NCI-H1048 (cell line): ENCODE data around the gene COX19.
A peak's percentile ranks its signal among the peaks of the same experiment; 100 is the strongest.
"Not testable (repeated sequence)": the region's sequence is repeated elsewhere in the genome, so short reads cannot be mapped to it uniquely, and the experiment has no call there.

Experiments
- DNase-seq: peaks from one replicate; lab custom pipeline; 2025; lab: John Stamatoyannopoulos, UW

COX19 gene

DNA sequence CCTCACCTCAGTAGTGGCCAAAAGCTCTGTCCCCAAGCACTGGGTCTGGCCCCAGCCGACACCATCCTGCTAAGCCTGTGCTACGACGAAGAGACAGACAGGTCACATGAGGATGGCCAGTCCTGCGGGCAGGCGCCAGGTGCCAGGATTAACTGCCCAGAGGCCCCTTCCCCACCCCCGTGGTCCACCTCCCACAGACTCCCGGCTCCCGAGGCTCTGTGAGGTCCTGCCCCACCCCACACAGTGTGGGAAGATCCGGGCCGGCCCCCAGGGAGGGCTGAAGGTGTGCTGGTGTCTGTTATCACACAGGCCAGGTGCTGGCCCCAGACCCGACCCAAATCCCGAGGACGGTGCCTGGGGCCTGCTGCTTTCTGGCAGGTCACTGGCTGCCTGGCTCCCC lies 34.9 kb upstream of the COX19 start:
- DNase-seq, result no peak

- DNase-seq, result no peak
These were observed 34.4 kb upstream of the COX19 start for GRCh38 chr7:1009747-1010146.

- no peak for DNase-seq
These were observed 33.5 kb upstream of the COX19 start for GRCh38 chr7:1008733-1009363.

DNA sequence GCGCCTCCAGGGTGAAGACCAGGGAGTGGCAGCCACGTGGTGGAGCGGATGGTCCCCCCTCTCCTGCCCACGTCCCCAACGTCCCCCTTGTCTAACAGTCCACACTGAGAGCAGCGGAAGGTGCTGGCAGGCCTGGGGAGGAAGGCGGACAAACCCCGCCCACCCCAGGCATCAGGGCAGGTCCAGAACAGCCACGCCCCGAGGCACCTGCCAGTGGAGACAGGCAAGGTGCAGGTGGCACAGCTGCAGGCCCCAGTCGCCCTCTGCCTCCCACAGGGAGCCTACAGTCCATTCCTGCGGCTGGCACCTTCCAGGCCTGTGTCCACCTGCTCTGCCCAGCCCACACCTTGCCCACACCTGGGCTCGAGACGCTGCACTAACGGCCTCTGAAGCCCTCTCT lies 32.6 kb upstream of the COX19 start:
- DNase-seq, result no peak

DNA sequence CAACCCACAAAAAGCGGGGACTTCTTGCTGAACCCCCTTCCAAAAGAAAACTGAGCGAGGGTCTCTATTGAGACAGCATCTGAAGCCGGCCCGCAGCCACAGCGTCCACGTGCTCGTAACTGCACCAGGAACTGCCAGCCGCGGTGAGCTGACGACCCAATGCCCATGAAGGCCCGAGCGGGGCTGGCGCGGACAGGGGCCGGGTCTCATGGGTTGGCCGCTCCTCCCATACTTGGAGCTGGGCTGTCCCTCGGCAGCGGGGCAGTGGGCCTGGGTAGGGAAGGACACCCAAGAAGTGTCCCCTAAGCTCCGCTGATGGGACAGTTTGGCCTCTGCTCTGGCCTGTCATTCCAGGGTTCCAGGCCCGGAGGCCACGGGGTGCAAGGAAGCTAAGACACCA lies 30.0 kb upstream of the COX19 start:
- no peak for DNase-seq

DNA sequence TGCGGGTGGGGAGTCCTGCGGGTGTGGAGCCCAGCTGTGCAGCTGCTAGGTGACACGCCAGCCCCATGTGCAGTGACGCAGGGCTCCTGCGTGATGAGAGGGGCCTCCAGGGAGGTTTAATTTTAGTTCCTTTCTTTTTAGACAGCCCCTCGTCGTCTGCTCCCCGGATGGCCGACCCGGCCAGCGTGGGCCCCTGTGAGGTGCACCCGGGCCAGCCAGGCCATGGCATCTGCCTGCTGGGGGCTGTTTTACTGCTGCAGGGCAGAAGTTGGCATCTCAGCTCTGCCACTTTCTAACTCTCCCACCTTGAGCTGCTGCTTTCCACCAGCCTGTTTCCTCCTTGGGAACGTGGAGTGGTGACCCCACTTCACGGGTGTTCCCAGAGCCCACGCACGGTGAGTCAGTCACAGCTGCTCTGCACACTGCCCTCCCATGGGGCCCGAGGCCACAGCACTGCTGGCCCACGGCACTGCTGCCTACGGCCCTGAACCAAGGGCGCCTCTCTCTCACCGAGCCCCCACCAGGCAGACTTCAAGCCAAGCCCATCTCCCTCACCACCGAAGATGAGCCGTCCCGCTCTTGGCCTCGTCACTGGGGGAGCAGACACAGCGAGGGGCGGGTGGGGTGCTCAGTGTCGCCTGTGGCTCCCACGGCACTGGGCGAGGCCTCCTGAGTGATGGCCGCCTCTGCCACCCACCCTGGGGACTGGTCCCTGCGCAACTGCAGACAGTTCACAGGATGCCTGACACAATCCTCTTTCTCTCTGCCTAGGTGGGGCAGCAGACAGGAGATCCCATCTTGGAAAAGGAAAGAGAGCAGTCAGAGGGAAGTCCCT lies 28.9 kb upstream of the COX19 start:
- no peak for DNase-seq

- DNase-seq, result not testable (repeated sequence)
These were observed 27.1 kb upstream of the COX19 start for GRCh38 chr7:1002445-1002844.

GRCh38 chr7:1002026-1002425 lies 26.7 kb upstream of the COX19 start:
- not testable (repeated sequence) for DNase-seq

DNA sequence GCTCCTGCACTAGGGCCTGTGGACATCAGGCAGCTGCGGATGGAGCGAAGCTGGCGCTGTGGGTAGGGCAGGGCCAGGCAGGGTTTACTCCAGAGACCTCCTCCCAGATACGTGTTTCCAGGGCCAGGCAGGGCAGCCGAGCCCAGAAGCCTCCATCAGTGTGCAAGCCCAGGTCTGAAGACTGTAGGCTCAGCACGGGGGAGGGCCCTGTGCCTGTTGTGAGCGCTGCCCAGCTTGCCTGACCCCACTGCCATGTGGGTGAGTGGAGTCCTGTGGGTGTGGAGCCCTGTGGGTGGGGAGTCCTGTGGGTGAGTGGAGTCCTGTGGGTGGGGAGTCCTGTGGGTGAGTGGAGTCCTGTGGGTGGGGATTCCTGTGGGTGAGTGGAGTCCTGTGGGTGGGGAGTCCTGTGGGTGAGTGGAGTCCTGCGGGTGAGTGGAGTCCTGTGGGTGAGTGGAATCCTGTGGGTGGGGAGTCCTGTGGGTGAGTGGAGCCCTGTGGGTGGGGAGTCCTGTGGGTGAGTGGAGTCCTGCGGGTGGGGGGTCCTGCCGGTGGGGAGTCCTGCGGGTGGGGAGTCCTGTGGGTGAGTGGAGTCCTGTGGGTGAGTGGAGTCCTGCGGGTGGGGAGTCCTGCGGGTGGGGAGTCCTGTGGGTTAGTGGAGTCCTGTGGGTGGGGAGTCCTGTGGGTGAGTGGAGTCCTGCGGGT lies 25.9 kb upstream of the COX19 start:
- DNase-seq, result not testable (repeated sequence)

- DNase-seq, result no peak
These were observed 24.9 kb upstream of the COX19 start for GRCh38 chr7:999941-1000935.

GRCh38 chr7:999149-999879 lies 24.0 kb upstream of the COX19 start:
- DNase-seq, result no peak

GRCh38 chr7:997404-998395 lies 22.4 kb upstream of the COX19 start:
- DNase-seq, result no peak

- DNase-seq, result no peak
These were observed 20.9 kb upstream of the COX19 start for GRCh38 chr7:996079-996872.

- DNase-seq, result no peak
These were observed 20.2 kb upstream of the COX19 start for GRCh38 chr7:995571-995970.

- no peak for DNase-seq
These were observed 19.4 kb upstream of the COX19 start for GRCh38 chr7:994592-995308.

DNA sequence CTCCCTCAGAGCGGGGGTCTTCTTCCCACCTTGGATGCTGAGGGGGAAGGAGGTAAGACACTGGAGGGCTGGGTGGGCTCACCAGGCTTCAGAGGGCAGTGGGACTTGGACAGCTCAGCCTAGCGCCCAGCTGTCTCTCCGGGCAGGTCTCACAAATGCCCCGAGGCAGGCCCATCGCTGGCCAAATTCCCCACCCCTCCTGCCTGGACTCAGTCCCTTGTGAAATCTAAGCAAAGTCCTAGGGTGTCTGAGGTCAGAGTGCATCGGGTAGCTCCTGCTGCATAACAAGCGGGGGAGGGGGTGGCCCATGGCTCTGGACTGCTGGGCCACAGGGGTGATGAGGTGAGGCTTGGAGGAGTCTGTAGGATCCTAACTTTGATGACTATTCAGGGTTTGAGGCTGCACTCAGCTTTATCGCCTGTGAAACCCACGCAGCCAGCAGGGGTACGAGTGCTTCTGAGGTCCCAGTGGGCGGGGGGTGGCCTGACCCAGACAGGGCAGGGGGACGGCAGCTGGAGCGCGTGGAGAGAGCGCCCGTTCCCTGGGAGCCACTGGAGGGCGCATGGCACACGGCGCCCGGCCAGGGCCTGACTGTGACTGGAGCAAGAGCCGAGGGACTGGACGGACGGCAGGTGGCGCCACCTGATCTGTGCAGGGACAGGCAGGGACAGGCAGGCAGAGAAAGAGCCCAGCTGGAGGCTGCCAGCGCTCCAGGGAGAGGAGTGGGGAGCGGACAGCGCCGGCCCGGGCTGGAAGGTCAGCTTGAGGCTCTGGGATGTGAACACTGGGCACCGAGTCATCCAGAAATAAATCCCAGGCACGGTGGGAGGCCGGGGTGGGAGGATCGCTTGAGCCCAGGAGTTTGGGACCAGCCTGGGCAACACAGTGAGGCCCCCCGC lies 17.6 kb upstream of the COX19 start:
- DNase-seq, result peak; percentile 91
